GM20000 (cell line): ENCODE data around the gene MUC16.

Experiments
- DNase-seq: peaks from one replicate; pipeline ENCODE4 v3.0.0; 2012; ENCODE audit warnings: low spot score
- TF ChIP-seq, protein P1 (sequence below): IDR thresholded peaks from 2 replicates; pipeline ENCODE4 v1.5.1; 2012; ENCODE audit warnings: mild to moderate bottlenecking, control low read depth; ENCODE audit errors: extremely low read depth, missing control alignments

MUC16 gene

DNA sequence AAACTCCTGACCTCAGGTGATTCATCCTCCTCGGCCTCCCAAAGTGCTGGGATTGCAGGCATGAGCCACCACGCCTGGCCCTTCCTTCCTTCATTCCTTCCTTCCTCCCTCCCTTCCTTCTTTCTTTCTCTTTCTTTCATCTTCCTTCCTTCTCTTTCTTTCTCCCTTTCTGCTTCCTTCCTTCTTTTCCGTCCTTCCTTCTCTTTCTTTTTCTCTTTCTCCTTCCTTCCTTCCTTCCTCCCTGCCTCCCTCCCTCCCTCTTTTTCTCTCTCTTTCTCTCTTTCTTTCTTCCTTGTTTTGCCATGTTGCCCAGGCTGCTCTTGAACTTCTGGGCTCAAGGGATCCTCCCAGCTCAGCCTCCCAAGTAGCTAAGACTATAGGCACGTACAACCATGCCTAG is 36.5 kb upstream of the MUC16 start:
- TF ChIP-seq, protein P1, sequence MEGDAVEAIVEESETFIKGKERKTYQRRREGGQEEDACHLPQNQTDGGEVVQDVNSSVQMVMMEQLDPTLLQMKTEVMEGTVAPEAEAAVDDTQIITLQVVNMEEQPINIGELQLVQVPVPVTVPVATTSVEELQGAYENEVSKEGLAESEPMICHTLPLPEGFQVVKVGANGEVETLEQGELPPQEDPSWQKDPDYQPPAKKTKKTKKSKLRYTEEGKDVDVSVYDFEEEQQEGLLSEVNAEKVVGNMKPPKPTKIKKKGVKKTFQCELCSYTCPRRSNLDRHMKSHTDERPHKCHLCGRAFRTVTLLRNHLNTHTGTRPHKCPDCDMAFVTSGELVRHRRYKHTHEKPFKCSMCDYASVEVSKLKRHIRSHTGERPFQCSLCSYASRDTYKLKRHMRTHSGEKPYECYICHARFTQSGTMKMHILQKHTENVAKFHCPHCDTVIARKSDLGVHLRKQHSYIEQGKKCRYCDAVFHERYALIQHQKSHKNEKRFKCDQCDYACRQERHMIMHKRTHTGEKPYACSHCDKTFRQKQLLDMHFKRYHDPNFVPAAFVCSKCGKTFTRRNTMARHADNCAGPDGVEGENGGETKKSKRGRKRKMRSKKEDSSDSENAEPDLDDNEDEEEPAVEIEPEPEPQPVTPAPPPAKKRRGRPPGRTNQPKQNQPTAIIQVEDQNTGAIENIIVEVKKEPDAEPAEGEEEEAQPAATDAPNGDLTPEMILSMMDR, result no peak
- no peak for DNase-seq

DNA sequence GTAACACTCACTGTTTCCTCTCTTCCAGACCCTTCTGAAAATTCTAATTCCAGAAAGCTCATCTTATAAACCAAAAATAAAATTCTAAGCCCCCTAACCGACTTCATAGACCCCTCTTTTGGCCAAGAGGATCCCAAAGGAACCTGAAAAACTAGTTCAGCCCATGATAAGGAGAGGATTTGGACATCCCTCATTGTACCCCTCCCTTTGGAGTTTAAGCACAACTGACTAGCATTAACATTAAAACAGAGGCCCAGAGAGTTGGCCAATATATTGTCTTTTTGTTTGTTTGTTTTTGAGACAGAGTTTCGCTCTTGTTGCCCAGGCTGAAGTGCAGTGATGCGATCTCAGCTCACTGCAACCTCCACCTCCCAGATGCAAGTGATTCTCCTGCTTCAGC is 34.2 kb upstream of the MUC16 start:
- no peak for DNase-seq

DNA sequence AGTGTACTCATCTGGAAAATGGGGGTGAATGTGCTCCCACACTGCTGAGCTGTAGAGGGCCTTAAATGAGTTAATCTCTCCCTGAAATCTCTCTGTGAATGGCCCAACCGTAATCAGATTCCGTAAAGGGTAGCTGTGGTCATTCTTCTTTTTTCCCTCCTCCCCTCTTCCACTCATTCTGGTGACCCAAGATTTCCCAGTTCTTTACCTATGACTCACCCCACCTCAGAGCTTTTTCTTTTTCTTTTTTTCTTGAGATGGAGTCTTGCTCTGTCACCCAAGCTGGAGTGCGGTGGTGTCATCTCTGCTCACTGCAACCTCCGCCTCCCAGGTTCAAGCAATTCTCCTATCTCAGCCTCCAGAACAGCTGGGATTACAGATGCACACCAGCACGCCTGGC is 33.3 kb upstream of the MUC16 start:
- no peak for DNase-seq

More for the DNA sequence above, 34.2 kb upstream of the MUC16 start:
- TF ChIP-seq, protein P1, result no peak

DNA sequence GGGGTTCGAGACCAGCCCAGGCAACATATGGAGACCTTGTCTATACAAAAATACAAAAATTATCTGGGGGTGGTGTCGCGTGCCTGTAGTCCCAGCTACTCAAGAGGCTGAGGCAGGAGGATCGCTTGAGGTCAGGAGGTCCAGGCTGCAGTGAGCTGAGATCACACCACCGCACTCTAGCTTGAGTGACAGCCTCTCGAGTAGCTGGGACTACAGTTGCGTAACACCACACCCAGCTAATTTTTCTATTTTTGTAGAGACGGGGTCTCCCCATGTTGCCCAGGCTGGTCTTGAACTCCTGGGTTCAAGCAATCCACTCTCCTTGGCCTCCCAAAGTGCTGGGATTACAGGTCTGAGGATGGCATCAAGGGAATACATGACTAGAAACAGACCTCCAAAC is 30.8 kb upstream of the MUC16 start:
- no peak for DNase-seq
- TF ChIP-seq, protein P1, result no peak

More for the DNA sequence above, 33.3 kb upstream of the MUC16 start:
- TF ChIP-seq, protein P1, result no peak

DNA sequence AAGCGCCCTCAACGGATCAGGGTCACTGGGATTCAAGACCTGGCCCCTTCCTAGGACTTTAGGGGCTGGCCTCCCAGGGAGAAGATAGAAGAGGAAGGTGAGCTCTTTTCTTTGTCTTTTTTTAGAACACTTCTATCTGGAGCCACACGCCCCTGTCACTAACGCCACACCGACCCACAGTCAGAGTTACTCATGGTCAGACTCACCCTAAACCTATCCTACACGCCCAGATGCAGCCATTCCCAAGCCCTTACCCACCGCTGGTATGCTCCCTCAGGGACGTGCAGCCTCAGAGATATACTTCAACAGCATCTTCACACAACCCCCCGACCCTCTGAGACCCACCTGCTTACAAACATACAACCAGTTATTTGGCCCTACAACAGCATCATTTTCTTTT is 29.9 kb upstream of the MUC16 start:
- TF ChIP-seq, protein P1, result no peak
- no peak for DNase-seq

DNA sequence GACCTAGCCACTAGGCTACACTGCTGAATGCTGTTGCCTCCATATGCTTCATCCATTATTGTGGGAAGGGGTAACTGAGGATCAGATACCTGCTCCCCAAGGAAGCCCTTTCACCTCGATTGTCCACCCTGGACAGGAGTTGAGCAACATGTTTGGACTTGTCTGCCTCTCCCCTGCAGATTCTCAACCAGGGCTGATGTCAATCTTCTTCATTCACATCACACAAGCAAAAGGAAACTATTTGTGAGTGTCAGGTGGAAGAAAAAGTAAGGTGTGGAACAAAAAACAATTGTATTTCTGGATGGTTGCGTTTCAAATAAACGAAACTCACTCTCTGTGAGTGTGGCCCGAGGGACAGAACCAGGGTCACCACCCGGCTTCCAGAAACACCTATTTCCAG is 29.5 kb upstream of the MUC16 start:
- DNase-seq, result no peak
- TF ChIP-seq, protein P1, result no peak

DNA sequence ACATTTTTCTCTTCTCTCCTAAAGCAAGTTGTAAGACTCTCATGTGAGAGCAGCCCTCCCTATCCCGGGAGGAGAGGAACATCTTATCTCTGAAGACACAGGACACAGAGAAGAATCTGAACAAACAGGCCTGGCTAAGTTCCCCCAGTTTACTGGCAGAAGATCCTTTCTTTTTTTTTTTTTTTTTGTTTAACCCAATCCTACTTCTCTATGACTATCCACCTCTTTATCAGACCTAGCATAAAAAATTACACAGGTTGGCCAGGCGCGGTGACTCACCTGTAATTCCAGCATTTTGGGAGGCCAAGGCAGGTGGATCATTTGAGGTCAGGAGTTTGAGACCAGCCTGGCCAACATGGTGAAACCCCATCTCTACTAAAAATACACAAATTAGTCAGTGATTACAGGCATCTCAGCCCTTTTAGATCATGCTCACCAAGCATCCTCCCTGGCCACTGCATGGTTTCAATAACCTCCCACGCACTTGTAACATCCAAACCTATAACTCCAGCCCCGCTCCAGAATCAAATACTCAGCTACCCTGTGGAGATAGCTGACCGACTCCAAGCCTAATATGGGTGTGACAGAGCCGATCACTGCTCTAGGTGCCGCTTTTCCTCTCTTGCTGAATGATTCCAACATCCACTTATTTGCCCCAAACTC is 27.3 kb upstream of the MUC16 start:
- TF ChIP-seq, protein P1, result no peak
- DNase-seq, result no peak
